Vagina (tissue), 2 donors: ENCODE data around the gene RNF11. TPM values are rescaled to one million over a fixed set of nuclear protein-coding genes. Genes with fewer than 3 reads are reported as not detected.

Experiments
- DNase-seq, 2 donors: peaks; one replicate each; pipeline ENCODE4 v3.0.0-alpha.2; 2017; ENCODE audit errors: extremely low spot score in 2 of 2
- H3K27ac ChIP-seq: fragments of 200-600 bp; sonication (generic); one replicate; pipeline ENCODE4 v1.5.1; 2019
- H3K27me3 ChIP-seq: fragments of 200-600 bp; sonication (generic); one replicate; pipeline ENCODE4 v1.5.1; 2019
- H3K36me3 ChIP-seq, 2 donors: fragments of 200-600 bp; sonication (generic); one replicate each; pipeline ENCODE4 v1.5.1; 2017 to 2019
- H3K4me1 ChIP-seq: fragments of 200-600 bp; sonication (generic); one replicate; pipeline ENCODE4 v1.5.1; 2019
- H3K4me3 ChIP-seq, 2 donors: fragments of 200-600 bp; sonication (generic); 1 replicate in 1 of 2; 2 replicates in 1 of 2; pipeline ENCODE4 v1.5.1; 2016 to 2019
- H3K9me3 ChIP-seq: fragments of 200-600 bp; sonication (generic); one replicate; pipeline ENCODE4 v1.5.1; 2019
- POLR2A ChIP-seq, 2 donors: fragments of 450-650 bp; IDR thresholded peaks; one replicate each; pipeline ENCODE4 v1.6.1; 2017; ENCODE audit warnings: antibody characterized with exemption in 2 of 2, mild to moderate bottlenecking in 2 of 2, moderate library complexity in 2 of 2
- POLR2AphosphoS5 ChIP-seq, 2 donors: sonication (generic); formaldehyde crosslinking; IDR thresholded peaks; one replicate each; pipeline ENCODE4 v1.9.0; 2017; ENCODE audit warnings: antibody characterized with exemption in 2 of 2, mild to moderate bottlenecking in 2 of 2, low read depth in 1 of 2; ENCODE audit not compliant: insufficient read depth in 1 of 2
- intact Hi-C: fragments of 100-400 bp; cut with DNase I; formaldehyde crosslinking; loops from one replicate; pipeline ENCODE4 v1.15.1; 2023
- total RNA-seq: library from RNA; depleted of rRNA; stranded (reverse); fragments of >200 nt; gene quantifications from one replicate; pipeline ENCODE4 v1.2.3, GENCODE V29; 2016
- TF ChIP-seq, protein P1 (sequence below), 3 experiments: fragments of 450-650 bp in 2 of 3; fragments of 200-600 bp in 1 of 3; sonication (generic) in 1 of 3; IDR thresholded peaks; one replicate each; pipeline ENCODE4 v1.5.1; 2017 to 2019; ENCODE audit warnings: antibody characterized with exemption in 3 of 3, mild to moderate bottlenecking in 2 of 3, moderate library complexity in 2 of 3

RNF11 gene
- total RNA-seq, 1 donor from 2014 or later, result 73.9 TPM

DNA sequence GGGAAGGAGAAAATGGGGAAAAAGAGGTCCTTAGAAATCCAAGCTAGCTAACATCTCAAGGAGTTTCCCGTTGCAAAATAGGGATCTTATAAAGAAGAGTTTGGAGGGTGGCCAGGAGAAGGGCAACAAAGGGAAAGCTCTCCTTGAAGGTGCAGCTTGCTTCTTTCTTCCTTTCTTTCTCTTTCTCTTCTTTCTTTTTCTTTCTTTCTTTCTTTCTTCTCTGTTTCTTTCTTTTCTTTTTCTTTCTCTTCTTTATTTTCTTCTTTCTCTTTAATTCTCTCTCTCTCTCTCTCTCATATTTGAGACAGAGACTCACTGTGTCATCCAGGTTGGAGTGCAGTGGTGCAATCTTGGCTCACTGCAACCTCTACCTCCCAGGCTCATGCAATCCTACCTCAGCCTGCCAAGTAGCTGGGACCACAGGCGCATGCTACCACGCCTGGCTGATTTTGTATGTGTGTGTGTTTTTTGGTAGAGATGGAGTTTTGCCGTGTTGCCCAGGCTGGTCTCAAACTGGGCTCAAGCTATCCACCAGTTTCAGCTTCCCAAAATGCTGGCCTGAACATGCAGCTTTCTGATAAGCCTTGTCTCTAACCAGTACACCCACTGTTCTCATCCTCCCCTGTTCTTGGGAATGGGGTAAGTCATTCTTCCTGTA is 44.4 kb downstream of the RNF11 start:
- H3K27ac ChIP-seq, result no peak overlapping the region
- no peaks in the 10 kb centered on the region for H3K4me1 ChIP-seq
- no peaks in the 10 kb centered on the region for H3K27me3 ChIP-seq
- TF ChIP-seq POLR2A (IDR thresholded peaks at IDR 0.05), result no peak
- TF ChIP-seq, protein P1, sequence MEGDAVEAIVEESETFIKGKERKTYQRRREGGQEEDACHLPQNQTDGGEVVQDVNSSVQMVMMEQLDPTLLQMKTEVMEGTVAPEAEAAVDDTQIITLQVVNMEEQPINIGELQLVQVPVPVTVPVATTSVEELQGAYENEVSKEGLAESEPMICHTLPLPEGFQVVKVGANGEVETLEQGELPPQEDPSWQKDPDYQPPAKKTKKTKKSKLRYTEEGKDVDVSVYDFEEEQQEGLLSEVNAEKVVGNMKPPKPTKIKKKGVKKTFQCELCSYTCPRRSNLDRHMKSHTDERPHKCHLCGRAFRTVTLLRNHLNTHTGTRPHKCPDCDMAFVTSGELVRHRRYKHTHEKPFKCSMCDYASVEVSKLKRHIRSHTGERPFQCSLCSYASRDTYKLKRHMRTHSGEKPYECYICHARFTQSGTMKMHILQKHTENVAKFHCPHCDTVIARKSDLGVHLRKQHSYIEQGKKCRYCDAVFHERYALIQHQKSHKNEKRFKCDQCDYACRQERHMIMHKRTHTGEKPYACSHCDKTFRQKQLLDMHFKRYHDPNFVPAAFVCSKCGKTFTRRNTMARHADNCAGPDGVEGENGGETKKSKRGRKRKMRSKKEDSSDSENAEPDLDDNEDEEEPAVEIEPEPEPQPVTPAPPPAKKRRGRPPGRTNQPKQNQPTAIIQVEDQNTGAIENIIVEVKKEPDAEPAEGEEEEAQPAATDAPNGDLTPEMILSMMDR (IDR thresholded peaks at IDR 0.05), result no peak
- TF ChIP-seq POLR2AphosphoS5 (IDR thresholded peaks at IDR 0.05; ENCODE audit: insufficient read depth in 1 of 2, low read depth in 1 of 2), result no peak
- DNase-seq, result no peak
- intact Hi-C loops, result no loop called here
- H3K9me3 ChIP-seq, result no peaks in the 10 kb centered on the region
- no peak overlapping the region for H3K4me3 ChIP-seq
- peaks cover 0 to 5% of the 10 kb centered on the region in 2 donors for H3K36me3 ChIP-seq

DNA sequence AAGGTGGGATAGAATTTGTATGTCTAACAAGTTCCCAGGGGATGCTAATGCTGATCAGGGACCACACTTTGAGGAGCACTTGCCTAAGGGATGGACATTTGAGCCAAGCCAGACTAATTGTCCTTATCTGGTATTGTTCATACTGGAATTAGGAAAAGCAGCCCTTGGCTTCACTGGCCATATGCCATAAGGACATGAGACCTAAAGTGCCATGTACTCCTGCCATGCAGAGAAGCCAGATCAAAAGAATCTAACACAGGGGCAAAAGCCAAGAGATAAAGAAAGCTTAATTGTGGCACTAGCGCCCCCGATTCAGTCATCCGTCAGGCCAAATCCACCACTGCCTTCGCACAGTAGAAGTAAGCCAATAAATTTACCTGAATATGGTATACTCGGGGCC is 45.7 kb downstream of the RNF11 start:
- no peak overlapping the region for H3K4me3 ChIP-seq
- no peaks in the 10 kb centered on the region for H3K9me3 ChIP-seq
- H3K27me3 ChIP-seq, result no peaks in the 10 kb centered on the region
- intact Hi-C loops, result no loop called here
- H3K36me3 ChIP-seq, result peaks cover 0 to 5% of the 10 kb centered on the region in 2 donors
- H3K27ac ChIP-seq, result no peak overlapping the region
- no peaks in the 10 kb centered on the region for H3K4me1 ChIP-seq
- TF ChIP-seq, protein P1 (IDR thresholded peaks at IDR 0.05), result no peak
- TF ChIP-seq POLR2A (IDR thresholded peaks at IDR 0.05) (no peak), POLR2AphosphoS5 (IDR thresholded peaks at IDR 0.05; ENCODE audit: insufficient read depth in 1 of 2, low read depth in 1 of 2) (no peak)
- DNase-seq, result no peak

DNA sequence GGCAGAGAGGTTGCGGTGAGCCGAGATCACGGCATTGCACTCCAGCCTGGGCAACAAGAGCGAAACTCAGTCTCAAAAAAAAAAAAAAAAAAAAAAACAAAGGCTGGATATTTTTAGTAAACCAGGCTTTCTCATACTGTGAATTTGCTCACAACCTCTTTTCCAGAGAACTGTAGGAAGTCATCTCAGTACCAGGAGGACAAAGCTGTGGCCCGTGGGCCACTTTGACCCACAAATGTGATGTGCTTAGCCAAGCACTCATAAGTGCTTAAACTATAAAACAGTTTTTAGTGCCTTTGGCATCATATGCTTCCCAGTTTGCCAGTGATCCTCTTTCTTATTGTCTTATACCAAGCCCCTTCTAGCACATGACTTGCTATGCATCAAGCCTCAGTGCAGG is 46.5 kb downstream of the RNF11 start:
- H3K36me3 ChIP-seq, result peaks cover 0 to 5% of the 10 kb centered on the region in 2 donors
- H3K4me3 ChIP-seq, result no peak overlapping the region
- TF ChIP-seq, protein P1 (IDR thresholded peaks at IDR 0.05), result no peak
- TF ChIP-seq POLR2A (IDR thresholded peaks at IDR 0.05) (no peak), POLR2AphosphoS5 (IDR thresholded peaks at IDR 0.05; ENCODE audit: insufficient read depth in 1 of 2, low read depth in 1 of 2) (no peak)
- H3K27ac ChIP-seq, result no peak overlapping the region
- H3K27me3 ChIP-seq, result no peaks in the 10 kb centered on the region
- no peaks in the 10 kb centered on the region for H3K4me1 ChIP-seq
- H3K9me3 ChIP-seq, result no peaks in the 10 kb centered on the region
- DNase-seq, result no peak
- intact Hi-C loops, result no loop called here

DNA sequence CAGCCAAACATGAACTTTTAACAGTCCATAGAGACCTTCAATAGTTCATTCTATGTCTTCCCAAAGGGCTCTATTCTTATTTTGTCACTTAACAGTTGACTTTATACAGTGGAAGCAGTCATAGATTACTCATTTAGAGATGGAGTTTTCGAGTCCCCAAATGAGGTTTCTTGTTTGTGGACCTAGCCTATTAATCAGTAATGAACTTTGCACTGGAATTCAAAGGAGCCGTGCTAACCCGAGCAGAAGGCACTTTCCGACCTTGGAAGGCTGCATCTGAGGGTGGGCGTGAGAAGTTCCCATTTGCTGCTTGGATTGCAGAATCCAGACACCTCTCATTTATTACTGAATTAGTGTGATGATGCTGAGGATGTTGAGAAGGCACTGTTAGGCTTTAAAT is 47.9 kb downstream of the RNF11 start:
- H3K4me3 ChIP-seq, result no peak overlapping the region
- H3K27ac ChIP-seq, result no peak overlapping the region
- H3K4me1 ChIP-seq, result no peaks in the 10 kb centered on the region
- intact Hi-C loops, result no loop called here
- no peak for DNase-seq
- H3K27me3 ChIP-seq, result no peaks in the 10 kb centered on the region
- TF ChIP-seq, protein P1 (IDR thresholded peaks at IDR 0.05), result no peak
- no peak for TF ChIP-seq POLR2AphosphoS5 (IDR thresholded peaks at IDR 0.05; ENCODE audit: insufficient read depth in 1 of 2, low read depth in 1 of 2)
- no peak for TF ChIP-seq POLR2A (IDR thresholded peaks at IDR 0.05)
- no peaks in the 10 kb centered on the region for H3K9me3 ChIP-seq
- peaks cover 0 to 5% of the 10 kb centered on the region in 2 donors for H3K36me3 ChIP-seq

DNA sequence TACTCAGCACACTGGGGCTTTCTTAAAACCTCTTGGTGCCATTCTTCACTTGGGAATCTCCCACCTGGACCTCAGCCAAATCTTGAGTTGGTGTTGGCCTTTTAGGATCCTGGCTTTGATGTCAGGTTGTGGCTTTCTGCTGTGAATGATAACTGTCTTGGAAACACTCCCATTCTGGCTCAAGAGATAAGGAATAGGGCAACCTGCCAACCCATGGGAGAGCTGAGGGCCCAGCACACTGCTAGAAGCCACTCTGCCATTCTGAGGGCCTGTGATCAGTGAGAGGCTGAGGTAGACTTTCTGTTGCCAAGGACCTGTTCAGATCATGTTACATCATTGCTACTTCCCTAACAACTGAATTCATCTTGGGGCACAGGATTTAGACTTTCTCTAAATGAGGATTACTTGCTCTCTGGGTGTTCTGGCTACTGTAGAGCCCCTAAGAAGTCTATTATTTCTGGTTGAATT is 48.4 kb downstream of the RNF11 start:
- no peak for DNase-seq
- no peaks in the 10 kb centered on the region for H3K9me3 ChIP-seq
- no peak overlapping the region for H3K27ac ChIP-seq
- H3K36me3 ChIP-seq, result no peaks in the 10 kb centered on the region
- no peak for TF ChIP-seq POLR2A (IDR thresholded peaks at IDR 0.05)
- no peak for TF ChIP-seq POLR2AphosphoS5 (IDR thresholded peaks at IDR 0.05; ENCODE audit: insufficient read depth in 1 of 2, low read depth in 1 of 2)
- TF ChIP-seq, protein P1 (IDR thresholded peaks at IDR 0.05), result no peak
- H3K4me1 ChIP-seq, result no peaks in the 10 kb centered on the region
- H3K4me3 ChIP-seq, result no peak overlapping the region
- no peaks in the 10 kb centered on the region for H3K27me3 ChIP-seq
- intact Hi-C loops, result no loop called here
